Measurements from ENCODE around the gene CNTNAP2. TPM values are rescaled to one million over a fixed set of nuclear protein-coding genes. Genes with fewer than 3 reads are reported as not detected.

The CNTNAP2 gene
- total and polyA plus RNA-seq, 4 donors: 0.14 to 2.3 (median 1.1) TPM

GRCh38 chr7:148327379-148327778 lies 2210.8 kb downstream of the CNTNAP2 start:
- H3K4me1 ChIP-seq (ENCODE audit: control insufficient read depth in 4 of 4, insufficient read depth in 4 of 4, low read length in 3 of 4): no peaks in the 10 kb centered on the region
- TF ChIP-seq NR2F2 (IDR thresholded peaks at IDR 0.05) (no peak), SP1 (IDR thresholded peaks at IDR 0.05) (no peak), EGR1 (IDR thresholded peaks at IDR 0.05; ENCODE audit: low read depth in 2 of 2) (no peak), GABPA (IDR thresholded peaks at IDR 0.05 in 1 of 2, conservative IDR thresholded peaks at IDR 0.05 in 1 of 2) (no peak), JUND (IDR thresholded peaks at IDR 0.05) (peak in 1 of 2 donors; percentile 36), MAX (IDR thresholded peaks at IDR 0.05) (no peak)
- TF ChIP-seq, protein P1, sequence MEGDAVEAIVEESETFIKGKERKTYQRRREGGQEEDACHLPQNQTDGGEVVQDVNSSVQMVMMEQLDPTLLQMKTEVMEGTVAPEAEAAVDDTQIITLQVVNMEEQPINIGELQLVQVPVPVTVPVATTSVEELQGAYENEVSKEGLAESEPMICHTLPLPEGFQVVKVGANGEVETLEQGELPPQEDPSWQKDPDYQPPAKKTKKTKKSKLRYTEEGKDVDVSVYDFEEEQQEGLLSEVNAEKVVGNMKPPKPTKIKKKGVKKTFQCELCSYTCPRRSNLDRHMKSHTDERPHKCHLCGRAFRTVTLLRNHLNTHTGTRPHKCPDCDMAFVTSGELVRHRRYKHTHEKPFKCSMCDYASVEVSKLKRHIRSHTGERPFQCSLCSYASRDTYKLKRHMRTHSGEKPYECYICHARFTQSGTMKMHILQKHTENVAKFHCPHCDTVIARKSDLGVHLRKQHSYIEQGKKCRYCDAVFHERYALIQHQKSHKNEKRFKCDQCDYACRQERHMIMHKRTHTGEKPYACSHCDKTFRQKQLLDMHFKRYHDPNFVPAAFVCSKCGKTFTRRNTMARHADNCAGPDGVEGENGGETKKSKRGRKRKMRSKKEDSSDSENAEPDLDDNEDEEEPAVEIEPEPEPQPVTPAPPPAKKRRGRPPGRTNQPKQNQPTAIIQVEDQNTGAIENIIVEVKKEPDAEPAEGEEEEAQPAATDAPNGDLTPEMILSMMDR (IDR thresholded peaks at IDR 0.05; ENCODE audit: low read depth, low read length, missing input control): no peak
- H3K9me3 ChIP-seq (ENCODE audit: control insufficient read depth in 4 of 4, low read length in 3 of 4): no peaks in the 10 kb centered on the region
- no peak overlapping the region for H3K27ac ChIP-seq (ENCODE audit: low read depth in 1 of 2, low read length in 2 of 2)
- H3K4me3 ChIP-seq (ENCODE audit: low read depth in 1 of 3, low read length in 3 of 3): no peak overlapping the region
- H3K27me3 ChIP-seq (ENCODE audit: control insufficient read depth in 4 of 4, insufficient read depth in 4 of 4, low read length in 3 of 4): no peaks in the 10 kb centered on the region
- no peak overlapping the region for H3K9ac ChIP-seq (ENCODE audit: low read depth in 1 of 2, low read length in 2 of 2)
- H3K36me3 ChIP-seq (ENCODE audit: control insufficient read depth in 4 of 4, insufficient read depth in 3 of 4, low read depth in 1 of 4, low read length in 3 of 4): no peaks in the 10 kb centered on the region
- WGBS: 78% methylated on average over 1 of the region's 1 CpG
- DNase-seq (ENCODE audit: low spot score): no peak

DNA sequence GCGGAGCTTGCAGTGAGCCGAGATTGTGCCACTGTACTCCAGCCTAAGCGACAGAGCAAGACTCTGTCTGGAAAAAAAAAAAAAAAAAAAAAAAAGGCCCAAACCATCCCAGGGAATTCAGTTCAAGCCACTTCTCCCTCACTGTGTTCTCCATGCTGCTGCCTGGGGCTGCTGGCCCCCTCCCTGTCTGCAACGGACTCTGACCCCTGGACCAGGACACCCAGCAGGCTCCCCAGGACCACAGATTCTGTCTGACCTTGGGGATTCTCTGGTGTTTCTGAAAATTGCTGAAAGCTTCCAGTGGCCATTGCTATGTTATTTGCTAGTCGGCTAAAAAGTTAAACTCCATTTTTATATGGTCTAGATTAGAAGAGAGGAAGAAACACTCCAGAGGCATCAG lies 2212.3 kb downstream of the CNTNAP2 start:
- no peak overlapping the region for H3K9ac ChIP-seq (ENCODE audit: low read depth in 1 of 2, low read length in 2 of 2)
- H3K4me1 ChIP-seq (ENCODE audit: control insufficient read depth in 4 of 4, insufficient read depth in 4 of 4, low read length in 3 of 4): no peaks in the 10 kb centered on the region
- no peaks in the 10 kb centered on the region for H3K9me3 ChIP-seq (ENCODE audit: control insufficient read depth in 4 of 4, low read length in 3 of 4)
- WGBS: 73% methylated on average over 5 of the region's 5 CpGs
- TF ChIP-seq NR2F2 (IDR thresholded peaks at IDR 0.05): no peak
- TF ChIP-seq YY1 (IDR thresholded peaks at IDR 0.05): no peak
- TF ChIP-seq, protein P1 (IDR thresholded peaks at IDR 0.05; ENCODE audit: low read depth, low read length, missing input control): no peak
- TF ChIP-seq EGR1 (IDR thresholded peaks at IDR 0.05; ENCODE audit: low read depth in 2 of 2): no peak
- TF ChIP-seq RAD21 (IDR thresholded peaks at IDR 0.05): no peak
- no peak for TF ChIP-seq ZBTB33 (IDR thresholded peaks at IDR 0.05)
- no peak for TF ChIP-seq RXRA (IDR thresholded peaks at IDR 0.05)
- TF ChIP-seq SP1 (IDR thresholded peaks at IDR 0.05): no peak
- TF ChIP-seq TAF1 (conservative IDR thresholded peaks at IDR 0.05): no peak
- TF ChIP-seq HNF4A (conservative IDR thresholded peaks at IDR 0.05): no peak
- TF ChIP-seq, protein P2, sequence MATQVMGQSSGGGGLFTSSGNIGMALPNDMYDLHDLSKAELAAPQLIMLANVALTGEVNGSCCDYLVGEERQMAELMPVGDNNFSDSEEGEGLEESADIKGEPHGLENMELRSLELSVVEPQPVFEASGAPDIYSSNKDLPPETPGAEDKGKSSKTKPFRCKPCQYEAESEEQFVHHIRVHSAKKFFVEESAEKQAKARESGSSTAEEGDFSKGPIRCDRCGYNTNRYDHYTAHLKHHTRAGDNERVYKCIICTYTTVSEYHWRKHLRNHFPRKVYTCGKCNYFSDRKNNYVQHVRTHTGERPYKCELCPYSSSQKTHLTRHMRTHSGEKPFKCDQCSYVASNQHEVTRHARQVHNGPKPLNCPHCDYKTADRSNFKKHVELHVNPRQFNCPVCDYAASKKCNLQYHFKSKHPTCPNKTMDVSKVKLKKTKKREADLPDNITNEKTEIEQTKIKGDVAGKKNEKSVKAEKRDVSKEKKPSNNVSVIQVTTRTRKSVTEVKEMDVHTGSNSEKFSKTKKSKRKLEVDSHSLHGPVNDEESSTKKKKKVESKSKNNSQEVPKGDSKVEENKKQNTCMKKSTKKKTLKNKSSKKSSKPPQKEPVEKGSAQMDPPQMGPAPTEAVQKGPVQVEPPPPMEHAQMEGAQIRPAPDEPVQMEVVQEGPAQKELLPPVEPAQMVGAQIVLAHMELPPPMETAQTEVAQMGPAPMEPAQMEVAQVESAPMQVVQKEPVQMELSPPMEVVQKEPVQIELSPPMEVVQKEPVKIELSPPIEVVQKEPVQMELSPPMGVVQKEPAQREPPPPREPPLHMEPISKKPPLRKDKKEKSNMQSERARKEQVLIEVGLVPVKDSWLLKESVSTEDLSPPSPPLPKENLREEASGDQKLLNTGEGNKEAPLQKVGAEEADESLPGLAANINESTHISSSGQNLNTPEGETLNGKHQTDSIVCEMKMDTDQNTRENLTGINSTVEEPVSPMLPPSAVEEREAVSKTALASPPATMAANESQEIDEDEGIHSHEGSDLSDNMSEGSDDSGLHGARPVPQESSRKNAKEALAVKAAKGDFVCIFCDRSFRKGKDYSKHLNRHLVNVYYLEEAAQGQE (IDR thresholded peaks at IDR 0.05): no peak
- TF ChIP-seq FOXA1 (IDR thresholded peaks at IDR 0.05): no peak
- TF ChIP-seq JUND (IDR thresholded peaks at IDR 0.05): no peak
- H3K36me3 ChIP-seq (ENCODE audit: control insufficient read depth in 4 of 4, insufficient read depth in 3 of 4, low read depth in 1 of 4, low read length in 3 of 4): no peaks in the 10 kb centered on the region
- no peak overlapping the region for H3K27ac ChIP-seq (ENCODE audit: low read depth in 1 of 2, low read length in 2 of 2)
- H3K27me3 ChIP-seq (ENCODE audit: control insufficient read depth in 4 of 4, insufficient read depth in 4 of 4, low read length in 3 of 4): no peaks in the 10 kb centered on the region
- DNase-seq (ENCODE audit: low spot score): no peak
- no peak overlapping the region for H3K4me3 ChIP-seq (ENCODE audit: low read depth in 1 of 3, low read length in 3 of 3)
